HG02571 (cell line): ENCODE data around the gene MTOR.
"Not testable (repeated sequence)": the region's sequence is repeated elsewhere in the genome, so short reads cannot be mapped to it uniquely, and the experiment has no call there.

Source experiments
- ATAC-seq: cut with Tn5 transposase; IDR thresholded peaks from one replicate; pipeline ENCODE4 v1.9.1; 2021; ENCODE audit warnings: mild to moderate bottlenecking, moderate library complexity; ENCODE audit not compliant: unreplicated experiment

MTOR gene

DNA sequence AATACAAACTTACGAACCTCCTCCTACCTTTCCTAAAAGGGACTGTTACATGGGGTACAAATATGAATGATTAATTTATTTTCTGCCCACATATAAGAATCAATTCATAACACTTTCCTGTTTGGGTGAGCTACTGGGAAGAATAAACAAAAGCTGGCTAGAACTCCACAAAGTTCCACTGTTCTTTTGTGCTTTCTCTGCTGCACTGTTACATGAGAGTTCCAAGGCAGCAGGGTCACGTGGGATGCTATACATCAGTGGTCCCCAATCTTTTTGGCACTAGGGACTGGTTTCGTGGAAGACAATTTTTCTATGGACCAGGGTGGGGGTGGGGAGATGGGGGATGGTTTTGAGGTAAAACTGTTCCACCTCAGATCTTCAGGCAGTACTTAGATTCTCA lies 75.4 kb downstream of the MTOR start:
- no peak for ATAC-seq

DNA sequence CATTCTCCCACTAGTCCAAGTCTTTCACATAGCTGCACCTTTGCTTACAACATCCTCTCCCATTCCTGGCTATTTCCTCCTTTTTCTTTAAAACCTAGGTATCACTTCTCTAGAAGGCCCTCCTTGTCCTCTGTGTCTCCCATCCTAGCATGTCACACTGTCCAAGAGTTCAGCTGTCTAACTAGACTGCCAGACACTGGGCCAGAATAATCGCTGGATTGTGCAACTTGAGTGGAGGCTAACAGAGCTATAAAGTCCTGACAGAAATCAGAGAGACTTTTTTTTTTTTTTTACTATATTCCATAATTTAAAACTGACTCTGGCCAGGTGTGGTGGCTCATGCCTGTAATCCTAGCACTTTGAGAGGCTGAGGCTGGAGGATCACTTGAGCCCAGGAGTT lies 77.4 kb downstream of the MTOR start:
- ATAC-seq = no peak

DNA sequence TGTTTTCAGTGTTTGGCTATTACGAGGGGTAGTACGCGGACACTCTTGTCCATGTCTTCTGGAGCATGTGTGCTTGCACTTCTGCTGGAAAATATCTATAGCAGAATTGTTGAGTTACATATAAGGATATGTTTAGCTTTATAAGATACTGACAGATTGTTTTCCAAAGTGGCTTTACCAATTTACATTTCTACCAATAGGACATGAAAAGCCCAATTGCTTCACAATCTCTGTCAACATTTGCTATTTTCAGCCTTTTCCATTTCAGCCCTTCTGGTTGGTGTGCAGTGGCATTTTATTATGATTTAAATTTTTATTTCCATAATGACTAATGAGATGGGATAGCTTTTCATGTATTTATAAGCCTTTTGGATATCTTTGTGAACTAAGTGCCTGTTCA lies 79.5 kb downstream of the MTOR start:
- no peak for ATAC-seq

DNA sequence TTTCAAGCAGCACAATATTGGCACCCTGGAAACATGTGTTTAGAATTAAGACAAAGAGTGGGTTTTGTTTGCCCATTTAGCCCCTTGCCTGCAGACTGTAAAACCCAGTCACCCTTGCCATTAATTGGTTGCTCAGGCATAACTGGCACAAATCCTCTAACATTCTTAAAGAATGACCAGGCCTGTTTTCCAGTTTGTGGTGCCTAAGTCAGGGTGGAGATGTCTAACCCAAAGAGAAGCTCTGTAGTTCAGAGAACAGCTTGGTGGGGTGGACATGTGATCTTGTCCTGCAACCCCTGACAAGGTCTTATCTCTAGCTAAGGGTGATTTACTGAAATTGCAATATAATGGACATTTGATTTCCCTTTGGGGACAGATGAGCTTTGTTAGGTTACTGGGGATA lies 82.0 kb downstream of the MTOR start:
- no peak for ATAC-seq

DNA sequence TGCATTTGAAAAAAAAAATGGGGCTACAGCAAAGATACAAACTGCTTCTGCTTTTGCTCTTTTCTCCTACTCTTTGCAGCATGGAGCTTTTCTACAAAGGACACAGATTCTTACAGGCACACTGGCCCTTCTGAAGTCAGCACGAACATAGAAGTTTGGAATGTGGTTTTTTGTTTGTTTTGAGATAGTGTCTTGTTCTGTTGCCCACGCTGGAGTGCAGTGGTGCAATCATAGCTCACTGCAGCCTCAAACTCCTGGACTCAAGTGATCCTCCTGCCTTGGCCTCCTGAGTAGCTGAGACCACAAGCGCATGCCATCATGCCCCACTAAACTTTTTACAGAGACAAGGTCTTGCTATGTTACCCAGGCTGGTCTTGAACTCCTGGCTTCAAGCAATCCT lies 82.6 kb downstream of the MTOR start:
- ATAC-seq = not testable (repeated sequence)

DNA sequence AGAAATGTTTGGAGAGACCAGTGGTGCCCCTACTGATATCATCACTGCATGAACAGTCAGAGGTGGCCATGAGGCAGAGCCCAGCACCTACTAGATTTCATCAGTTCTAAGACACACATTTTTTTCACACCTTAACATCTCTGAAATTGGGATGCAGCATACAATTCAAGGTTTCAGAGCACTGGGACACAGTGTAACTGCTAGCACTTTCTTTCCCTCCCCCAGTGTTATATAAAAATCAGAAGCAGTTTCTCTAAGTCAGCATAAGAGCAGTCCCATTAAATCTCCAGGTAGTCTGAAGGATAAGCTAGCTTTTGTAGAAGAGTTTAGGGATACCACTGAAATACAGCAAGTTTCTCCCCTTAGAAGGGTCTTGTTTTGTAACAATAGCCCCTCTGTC lies 83.2 kb downstream of the MTOR start:
- no peak for ATAC-seq

DNA sequence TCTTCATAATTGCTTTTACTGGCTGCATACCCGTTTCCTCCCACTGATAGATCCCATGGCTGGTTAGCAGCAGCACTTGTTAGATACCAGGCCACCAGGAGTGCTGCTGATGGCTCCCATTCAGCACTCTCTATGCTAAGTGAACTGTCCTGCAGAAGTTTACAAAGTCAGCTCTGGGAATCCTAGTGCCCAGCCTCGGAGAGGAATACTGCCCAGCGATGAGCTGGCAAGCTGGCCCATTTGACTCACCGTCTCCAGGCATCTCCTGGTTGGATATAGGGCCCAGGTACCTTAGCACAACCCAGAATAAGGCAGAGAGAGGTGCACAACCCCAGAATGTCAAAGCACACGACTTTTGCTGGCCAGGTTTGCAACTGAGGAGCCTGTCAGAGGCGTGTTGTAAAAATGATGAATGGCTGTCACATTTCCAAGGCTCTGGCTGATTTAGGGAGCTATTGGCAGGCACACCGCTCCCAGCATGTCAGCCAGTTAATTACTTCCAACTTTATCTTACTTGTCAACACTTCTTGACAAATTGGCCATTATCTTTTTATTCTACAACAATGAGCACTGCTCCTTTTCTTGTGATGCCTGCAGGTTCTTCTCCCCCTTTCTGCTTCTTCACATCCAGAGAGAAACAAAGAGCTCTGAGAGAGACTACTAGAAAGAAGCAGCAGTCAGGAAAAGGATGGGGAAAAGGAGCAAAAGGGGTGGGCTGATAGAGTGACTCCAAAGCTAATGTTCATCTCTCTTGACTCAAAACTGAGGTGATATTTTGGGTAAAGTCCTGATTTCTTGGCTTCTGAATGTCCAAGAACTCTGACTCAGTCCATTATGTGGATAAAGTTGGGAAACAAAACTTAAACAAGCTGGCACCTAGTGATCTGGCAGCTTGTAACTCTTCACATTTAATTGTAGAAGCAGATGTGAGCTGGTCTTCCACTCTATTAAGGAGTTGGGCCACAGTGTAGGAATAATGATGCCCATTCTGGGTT lies 84.0 kb downstream of the MTOR start:
- no peak for ATAC-seq

DNA sequence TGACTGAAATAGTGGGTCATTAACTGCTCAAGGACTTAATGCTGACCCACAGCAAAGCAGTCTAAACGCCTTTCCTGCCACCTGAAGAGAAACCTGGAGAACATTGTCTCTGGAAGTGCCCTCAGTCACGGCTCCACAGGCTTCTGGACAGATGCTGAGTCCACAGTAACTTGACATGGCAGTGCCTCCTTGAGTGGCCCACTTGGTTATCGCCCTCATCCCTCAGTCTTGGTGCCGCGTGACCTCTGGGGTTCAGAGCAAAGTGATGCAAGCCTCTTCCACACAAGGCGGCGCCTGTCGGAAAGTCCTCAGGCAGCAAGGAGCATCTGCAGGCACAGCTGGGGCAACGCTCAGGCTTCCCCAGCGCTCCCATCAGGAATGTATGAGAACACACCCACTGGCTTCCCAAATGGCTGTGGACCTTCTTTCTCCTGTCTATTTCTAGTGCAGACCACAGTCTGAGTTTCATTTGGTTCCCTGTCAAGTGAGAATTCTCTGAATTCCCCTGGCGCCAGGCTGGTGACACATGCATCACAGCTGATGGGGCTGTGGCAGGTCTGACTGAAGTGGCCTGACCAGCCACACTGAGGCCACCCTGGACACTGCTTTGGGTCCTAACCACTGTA lies 86.2 kb downstream of the MTOR start:
- ATAC-seq = no peak

DNA sequence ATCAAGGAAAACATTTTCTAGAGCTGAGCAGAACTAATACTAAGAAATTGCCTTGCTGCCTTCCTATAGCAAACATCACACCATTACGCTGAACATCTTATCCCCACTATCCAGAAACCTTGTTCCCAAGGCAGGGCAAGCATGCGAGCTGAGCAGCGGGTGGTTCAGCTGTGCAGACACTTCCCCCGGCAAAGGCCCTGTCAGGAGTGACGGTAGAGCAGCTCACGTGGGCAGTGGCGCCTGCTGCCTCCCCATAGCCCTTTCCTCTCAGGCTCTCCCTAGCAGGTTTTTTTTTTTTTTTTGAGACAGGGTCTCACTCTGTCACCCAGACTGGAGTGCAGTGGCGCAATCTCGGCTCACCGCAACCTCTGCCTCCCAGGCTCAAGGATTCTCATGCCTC lies 86.9 kb downstream of the MTOR start:
- ATAC-seq = no peak

DNA sequence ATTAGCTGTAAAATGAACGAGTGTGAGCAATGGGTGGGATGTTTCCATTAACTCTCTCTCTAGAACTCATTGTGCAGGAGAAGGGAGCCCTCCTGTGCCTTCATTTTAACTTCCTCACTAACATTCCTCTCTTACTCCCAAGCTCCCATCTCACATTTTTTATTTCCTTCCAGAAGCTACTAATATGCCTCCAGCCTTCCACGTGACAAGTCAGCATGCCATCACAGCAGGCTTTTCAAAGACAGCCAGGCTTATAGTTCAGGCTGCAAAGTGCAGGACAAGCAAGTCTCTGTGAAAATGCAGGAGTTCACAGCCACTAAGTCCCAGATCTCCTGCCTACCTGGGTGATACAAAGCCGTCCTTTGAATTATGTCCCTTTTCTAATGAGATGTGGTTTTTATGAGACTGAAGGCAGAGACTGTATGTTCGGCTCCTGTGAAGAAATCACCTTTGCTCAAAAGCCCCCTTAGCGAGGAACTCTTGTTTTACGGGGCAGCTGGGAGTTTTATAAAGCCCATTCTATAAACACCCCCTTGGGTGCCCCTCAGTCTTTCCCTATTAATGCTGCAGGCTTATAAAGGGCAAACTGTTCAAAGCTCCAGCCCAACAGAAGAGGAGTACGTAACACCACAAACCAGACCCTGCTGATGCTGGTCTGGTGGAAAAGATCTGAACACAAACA lies 87.9 kb downstream of the MTOR start:
- ATAC-seq = no peak

DNA sequence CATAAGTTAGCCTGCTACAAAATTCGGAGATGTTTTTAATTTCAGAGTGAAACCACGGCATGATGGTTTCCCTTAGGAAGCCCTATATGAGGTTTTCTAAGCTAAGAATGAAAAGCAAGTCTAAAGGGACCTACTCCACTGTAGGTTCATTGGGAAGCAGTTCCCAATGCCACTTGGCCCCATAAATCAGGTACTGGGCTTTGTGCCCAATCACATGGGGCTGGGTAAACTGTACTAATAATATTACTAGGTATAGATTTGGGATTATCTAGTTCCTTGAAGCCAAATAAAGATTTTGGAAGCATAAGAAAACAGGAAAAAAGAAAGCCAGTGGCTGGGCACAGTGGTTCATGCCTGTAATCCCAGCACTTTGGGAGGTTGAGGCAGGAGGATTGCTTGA lies 92.2 kb downstream of the MTOR start:
- no peak for ATAC-seq

DNA sequence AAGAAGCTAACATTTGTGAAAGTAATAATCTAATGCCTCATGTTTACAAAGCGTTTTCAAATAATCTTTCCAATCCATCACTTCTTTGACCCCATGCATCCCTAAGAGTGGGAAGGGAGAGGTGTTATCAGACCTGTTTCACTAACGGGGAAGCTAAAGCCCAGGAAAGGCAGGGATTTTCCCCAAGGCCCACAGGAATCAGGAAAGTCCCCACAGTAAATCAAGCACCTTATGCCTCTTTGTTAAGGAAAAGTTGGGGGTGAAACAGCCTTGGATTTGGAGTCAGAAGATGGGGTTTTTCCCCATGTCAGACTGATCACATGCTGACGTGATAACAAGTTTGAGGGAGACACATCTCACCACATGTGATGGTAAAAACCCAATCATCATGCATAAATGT lies 93.1 kb downstream of the MTOR start:
- ATAC-seq = no peak

DNA sequence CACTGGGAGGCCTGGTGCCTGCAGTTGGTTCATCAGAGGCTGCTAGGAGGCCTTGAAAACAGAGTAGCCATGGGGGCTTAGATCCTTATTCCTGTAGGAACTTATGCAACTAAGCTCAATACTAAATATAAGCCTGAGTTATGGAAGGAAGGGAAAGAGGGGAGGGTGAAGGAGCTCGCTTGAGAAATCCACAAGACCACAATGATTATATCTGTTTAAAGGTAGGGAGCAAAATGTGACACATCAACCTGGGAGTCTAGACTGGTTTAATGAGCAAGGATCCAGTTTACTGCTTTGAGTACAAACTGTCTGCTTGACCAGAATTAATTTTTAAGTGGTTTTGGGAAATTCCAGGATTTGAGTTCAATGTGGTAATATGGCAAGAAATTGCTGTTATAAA lies 93.6 kb downstream of the MTOR start:
- ATAC-seq = no peak

DNA sequence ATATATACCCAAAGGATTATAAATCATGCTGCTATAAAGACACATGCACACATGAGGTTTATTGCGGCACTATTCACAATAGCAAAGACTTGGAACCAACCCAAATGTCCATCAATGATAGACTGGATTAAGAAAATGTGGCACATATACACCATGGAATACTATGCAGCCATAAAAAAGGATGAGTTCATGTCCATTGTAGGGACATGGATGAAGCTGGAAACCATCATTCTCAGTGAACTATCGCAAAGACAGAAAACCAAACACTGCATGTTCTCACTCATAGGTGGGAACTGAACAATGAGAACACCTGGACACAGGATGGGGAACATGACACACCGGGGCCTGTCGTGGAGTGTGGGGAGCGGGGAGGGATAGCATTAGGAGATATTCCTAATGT lies 95.6 kb downstream of the MTOR start:
- not testable (repeated sequence) for ATAC-seq

DNA sequence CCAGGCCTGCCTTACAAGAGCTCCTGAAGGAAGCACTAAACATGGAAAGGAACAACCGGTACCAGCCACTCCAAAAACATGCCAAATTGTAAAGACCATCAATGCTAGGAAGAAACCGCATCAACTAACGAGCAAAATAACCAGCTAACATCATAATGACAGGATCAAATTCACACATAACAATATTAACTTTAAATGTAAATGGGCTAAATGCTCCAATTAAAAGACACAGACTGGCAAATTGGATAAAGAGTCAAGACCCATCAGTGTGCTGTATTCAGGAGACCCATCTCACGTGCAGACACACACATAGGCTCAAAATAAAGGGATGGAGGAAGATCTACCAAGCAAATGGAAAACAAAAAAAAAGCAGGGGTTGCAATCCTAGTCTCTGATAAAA lies 99.6 kb downstream of the MTOR start:
- not testable (repeated sequence) for ATAC-seq

DNA sequence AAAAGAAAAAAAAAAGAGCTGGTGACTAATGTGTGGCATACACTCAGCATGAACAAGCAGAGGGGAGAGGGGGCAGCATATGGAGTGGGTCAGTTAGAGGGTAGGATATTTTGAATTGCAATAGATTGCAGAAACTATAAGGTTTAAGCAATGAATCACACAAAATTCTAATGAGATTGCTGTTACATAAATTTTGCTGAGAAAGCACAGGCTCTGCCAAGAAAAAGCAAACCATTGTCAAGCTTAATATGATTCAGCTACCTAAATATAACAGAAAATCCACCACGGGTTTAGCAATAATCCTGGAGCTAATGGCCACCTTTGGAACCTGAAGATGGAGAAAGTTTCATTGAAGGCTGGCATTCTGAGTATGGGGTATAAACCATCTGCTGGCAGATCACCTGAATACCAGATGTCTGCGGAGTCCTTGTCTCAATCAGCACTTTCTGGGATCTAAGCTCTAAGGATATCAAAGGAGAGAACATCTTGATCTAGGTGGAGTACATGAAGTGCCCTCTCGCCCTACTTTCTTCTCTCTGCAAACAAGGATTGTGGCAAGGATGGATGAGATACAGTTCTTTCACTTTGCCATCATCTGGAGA lies 103.5 kb downstream of the MTOR start:
- no peak for ATAC-seq

DNA sequence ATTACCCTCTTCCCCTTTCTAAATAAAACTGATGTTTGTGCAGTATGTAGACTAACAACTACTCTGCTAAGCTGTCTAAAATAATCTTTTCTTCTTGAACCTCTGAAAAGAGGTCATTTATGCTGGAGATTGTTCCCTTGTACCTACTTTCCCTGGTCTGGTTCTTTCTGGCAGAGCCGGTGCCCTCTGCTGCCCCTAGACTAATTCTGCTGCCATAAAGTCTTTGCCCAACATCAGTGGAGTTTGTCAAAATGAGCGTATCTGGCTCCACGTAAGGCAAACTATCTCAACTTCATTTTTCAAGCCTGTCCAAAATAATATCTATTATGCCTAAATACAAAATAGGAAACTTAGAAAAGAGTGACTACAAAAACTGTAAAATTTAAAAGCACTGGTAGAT lies 104.1 kb downstream of the MTOR start:
- no peak for ATAC-seq

DNA sequence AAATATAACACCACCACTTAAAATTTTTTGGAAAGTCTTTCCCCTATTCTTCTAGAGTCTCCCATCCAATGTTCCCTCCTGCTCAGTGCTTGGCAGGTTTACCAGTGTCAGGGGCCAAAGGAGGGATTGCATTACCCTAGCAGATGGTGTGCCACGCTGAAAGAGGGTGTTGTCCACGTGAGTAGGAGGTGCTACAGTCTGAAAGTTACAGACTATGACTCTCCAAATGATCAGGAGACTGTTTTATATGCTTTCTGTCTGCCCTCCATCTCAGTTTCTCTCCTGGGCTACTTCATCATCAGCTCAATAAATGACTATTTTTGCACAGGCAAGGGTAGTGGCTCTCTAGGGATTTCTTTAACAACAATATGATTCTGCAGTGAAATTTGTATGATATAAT lies 104.5 kb downstream of the MTOR start:
- ATAC-seq = no peak

DNA sequence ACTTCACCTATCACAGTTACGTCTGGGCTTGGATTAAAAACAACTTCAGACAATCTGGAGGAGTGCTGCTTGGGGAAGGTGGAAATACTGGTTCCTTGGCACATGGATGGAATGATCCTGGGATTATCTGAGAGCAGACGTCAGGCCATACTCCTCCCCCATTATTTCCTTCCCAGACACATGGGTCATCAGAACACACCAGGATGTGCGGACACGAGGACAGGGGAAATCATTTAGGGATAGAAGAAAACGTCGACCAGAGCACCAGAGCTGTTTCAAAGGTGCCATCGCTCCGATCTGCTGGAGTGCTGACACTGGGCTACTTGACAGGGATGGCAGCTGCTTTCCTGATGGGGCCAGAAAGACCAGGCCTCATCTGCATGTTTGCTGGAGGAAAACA lies 105.0 kb downstream of the MTOR start:
- ATAC-seq = no peak

DNA sequence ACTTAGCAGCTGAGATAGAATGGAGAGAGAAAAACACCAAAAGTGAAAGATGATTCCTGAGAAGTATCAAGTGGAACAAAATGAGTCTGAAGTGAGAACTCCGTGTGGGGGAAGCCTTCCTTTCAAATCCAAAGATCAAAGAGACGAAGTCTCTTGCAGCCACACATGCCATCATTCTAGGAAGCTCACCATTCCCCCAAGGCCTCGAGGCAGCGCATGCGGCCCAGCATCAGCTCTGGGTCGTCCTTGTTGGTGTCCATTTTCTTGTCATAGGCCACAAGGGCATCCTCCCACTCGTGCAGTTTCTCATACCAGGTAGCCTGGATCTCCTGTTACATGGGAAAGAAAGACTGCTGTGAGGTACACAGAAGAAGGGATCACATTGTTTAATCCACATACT lies 105.4 kb downstream of the MTOR start:
- no peak for ATAC-seq

DNA sequence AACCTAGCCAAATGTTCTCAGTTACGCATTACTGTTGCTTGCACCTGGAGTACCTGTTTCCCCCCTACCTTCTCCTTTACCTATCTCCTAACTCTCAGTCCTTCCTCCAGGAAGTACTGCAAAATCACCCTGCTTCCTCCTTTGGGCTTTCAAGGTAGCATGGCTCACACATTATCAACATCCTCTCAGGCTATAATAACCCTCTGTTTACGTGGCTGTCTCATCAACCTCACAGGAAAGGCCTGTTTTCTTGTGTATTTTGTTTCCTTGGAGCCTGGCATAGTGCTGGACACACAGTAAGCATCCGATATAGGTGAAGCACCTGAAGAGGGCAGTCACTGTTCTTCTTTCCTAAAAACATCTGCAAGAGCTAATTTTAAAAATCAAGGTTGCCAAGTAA lies 105.9 kb downstream of the MTOR start:
- ATAC-seq = no peak
